ENCODE data around the gene AAK1. TPM values are rescaled to one million over a fixed set of nuclear protein-coding genes. Genes with fewer than 3 reads are reported as not detected.

AAK1 gene
- total RNA-seq, 1 donor from 2014 or later, result 20.8 TPM

DNA sequence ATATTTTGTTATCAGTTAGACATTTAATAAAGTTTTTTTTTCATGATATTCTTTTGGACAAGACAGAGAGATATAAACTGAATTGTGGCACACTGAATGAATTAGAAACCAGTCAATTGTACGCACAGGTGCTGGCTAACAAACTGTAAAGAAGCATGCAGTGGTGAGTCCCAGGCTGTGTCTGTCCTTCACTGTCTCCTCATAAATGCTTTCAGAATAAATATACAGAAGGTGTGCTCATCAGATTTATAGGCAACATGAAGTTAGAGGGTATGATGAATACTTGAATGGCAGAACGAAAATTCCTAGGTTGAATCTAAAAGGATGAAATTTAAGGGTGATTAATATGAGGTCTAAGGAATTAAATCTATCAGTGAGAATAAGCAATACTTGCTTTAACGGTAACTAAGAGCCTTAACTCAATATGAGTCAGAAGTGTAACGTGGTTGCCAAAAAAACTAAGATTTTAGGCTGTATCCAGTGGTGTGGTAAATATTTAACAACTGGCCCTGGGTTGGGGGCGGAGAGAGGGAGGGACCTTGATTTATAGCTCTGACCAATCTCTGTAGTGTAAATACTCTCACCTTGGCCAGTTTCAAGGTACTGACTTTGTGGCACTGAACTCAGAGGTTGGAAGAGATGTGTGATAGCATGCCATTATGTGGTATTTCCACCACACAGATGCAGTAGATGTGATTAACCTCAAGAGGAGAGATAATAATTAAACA lies 41.9 kb upstream of the AAK1 start:
- H3K4me3 Mint-ChIP-seq, result no peak overlapping the region
- H3K27ac Mint-ChIP-seq, result no peak overlapping the region
- H3K36me3 Mint-ChIP-seq, result no peaks in the 10 kb centered on the region
- no peaks in the 10 kb centered on the region for H3K9me3 Mint-ChIP-seq
- Histone ChIP-seq H4K20me1 (ENCODE audit: low read depth) (no peaks in the 10 kb centered on the region), H3F3A (ENCODE audit: low read depth) (no peaks in the 10 kb centered on the region), H3K9me3 (ENCODE audit: low read depth) (no peaks in the 10 kb centered on the region), H3K4me2 (no peak overlapping the region), H3K36me3 (no peaks in the 10 kb centered on the region), H3K79me2 (ENCODE audit: low read depth) (no peaks in the 10 kb centered on the region), H3K9ac (no peak overlapping the region), H3K4me1 (no peaks in the 10 kb centered on the region), H3K27me3 (no peaks in the 10 kb centered on the region), H3K27ac (no peak overlapping the region), H2AFZ (replicated peaks) (no peak overlapping the region), H3K4me3 (no peak overlapping the region)
- DNase-seq (ENCODE audit: low spot score), result no peak
- peaks cover 4% of the 10 kb centered on the region for H3K27me3 Mint-ChIP-seq (ENCODE audit: insufficient read depth, low read depth)
- peaks cover 3% of the 10 kb centered on the region for H3K4me1 Mint-ChIP-seq
- TF ChIP-seq, protein P1, sequence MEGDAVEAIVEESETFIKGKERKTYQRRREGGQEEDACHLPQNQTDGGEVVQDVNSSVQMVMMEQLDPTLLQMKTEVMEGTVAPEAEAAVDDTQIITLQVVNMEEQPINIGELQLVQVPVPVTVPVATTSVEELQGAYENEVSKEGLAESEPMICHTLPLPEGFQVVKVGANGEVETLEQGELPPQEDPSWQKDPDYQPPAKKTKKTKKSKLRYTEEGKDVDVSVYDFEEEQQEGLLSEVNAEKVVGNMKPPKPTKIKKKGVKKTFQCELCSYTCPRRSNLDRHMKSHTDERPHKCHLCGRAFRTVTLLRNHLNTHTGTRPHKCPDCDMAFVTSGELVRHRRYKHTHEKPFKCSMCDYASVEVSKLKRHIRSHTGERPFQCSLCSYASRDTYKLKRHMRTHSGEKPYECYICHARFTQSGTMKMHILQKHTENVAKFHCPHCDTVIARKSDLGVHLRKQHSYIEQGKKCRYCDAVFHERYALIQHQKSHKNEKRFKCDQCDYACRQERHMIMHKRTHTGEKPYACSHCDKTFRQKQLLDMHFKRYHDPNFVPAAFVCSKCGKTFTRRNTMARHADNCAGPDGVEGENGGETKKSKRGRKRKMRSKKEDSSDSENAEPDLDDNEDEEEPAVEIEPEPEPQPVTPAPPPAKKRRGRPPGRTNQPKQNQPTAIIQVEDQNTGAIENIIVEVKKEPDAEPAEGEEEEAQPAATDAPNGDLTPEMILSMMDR (IDR thresholded peaks at IDR 0.05), result no peak
- TF ChIP-seq EZH2 (IDR thresholded peaks at IDR 0.05) (no peak), EZH2phosphoT487 (IDR thresholded peaks at IDR 0.05) (no peak)

DNA sequence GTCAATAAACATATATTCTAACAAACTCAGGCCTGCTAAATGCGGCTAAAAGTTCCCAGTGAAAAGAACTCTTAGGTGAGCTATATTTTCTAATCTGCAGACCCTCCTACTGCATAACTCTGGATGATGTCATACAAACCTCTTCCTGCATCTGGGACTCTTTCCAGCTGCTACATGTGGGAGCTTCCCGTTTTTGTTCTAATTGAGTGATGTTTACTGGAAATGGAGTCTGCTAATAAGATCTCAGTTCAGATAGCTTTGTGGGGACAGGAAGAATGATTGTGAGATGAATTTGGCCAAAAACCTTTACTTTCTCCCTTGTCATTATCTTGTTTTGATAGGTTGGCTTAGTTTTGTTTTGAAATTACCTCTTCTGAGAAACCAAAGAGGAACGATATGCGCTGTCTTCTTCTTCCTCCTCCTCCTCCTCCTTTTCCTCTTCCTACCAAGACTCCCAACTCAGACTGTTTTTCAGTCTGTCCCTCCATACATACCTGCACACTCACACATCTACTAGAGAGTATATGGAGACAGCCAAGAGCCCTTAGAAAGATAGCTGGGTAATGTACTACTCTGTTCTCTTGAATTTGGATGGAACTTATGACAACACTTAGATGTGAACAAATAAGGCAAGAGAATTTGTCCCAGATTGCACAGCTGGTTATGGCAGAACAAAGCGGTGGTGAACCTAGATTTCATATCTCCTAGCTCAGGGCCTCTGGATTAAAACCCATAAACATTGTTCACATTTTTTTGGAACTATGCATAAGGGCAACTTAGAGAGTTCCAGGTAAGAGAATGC lies 39.8 kb upstream of the AAK1 start:
- Histone ChIP-seq H3F3A (ENCODE audit: low read depth) (no peaks in the 10 kb centered on the region), H3K79me2 (ENCODE audit: low read depth) (no peaks in the 10 kb centered on the region), H2AFZ (replicated peaks) (no peak overlapping the region), H3K9ac (no peak overlapping the region), H3K4me3 (no peak overlapping the region), H3K27me3 (no peaks in the 10 kb centered on the region), H3K4me1 (no peaks in the 10 kb centered on the region), H3K27ac (no peak overlapping the region), H3K36me3 (no peaks in the 10 kb centered on the region), H3K4me2 (no peak overlapping the region), H3K9me3 (ENCODE audit: low read depth) (no peaks in the 10 kb centered on the region), H4K20me1 (ENCODE audit: low read depth) (no peaks in the 10 kb centered on the region)
- no peak overlapping the region for H3K27ac Mint-ChIP-seq
- H3K4me3 Mint-ChIP-seq, result no peak overlapping the region
- no peaks in the 10 kb centered on the region for H3K36me3 Mint-ChIP-seq
- DNase-seq (ENCODE audit: low spot score), result no peak
- TF ChIP-seq, protein P1 (IDR thresholded peaks at IDR 0.05), result no peak
- no peak for TF ChIP-seq EZH2phosphoT487 (IDR thresholded peaks at IDR 0.05)
- TF ChIP-seq EZH2 (IDR thresholded peaks at IDR 0.05), result no peak
- peaks cover 4% of the 10 kb centered on the region for H3K27me3 Mint-ChIP-seq (ENCODE audit: insufficient read depth, low read depth)
- no peaks in the 10 kb centered on the region for H3K9me3 Mint-ChIP-seq
- peaks cover 3% of the 10 kb centered on the region for H3K4me1 Mint-ChIP-seq

DNA sequence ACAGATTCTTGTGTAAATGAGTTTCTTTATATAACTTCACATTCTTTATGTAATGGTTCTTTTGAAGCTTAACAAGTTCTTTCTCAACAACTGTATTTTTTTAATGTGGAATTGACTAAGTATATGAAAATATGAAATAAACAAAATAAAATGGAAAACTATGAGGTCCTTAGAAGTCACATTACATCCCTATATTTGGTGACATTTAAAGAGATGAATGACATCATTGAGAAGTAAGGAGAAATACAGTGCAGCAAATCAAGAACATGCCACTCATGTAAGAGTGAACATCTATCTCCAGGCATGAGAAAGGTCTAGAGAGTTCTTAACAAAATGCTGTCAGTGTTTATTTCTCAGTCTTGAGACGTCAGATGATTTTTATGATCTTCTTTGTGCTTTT lies 39.0 kb upstream of the AAK1 start:
- TF ChIP-seq EZH2phosphoT487 (IDR thresholded peaks at IDR 0.05) (no peak), EZH2 (IDR thresholded peaks at IDR 0.05) (no peak)
- TF ChIP-seq, protein P1 (IDR thresholded peaks at IDR 0.05), result no peak
- DNase-seq (ENCODE audit: low spot score), result no peak
- H3K9me3 ChIP-seq (ENCODE audit: low read depth), result no peaks in the 10 kb centered on the region

More for the DNA sequence above, 39.0 kb upstream of the AAK1 start:
- Histone ChIP-seq H3K36me3 (no peaks in the 10 kb centered on the region), H3F3A (ENCODE audit: low read depth) (no peaks in the 10 kb centered on the region), H3K4me3 (no peak overlapping the region), H2AFZ (replicated peaks) (no peak overlapping the region), H3K27me3 (no peaks in the 10 kb centered on the region), H3K79me2 (ENCODE audit: low read depth) (no peaks in the 10 kb centered on the region), H3K9ac (no peak overlapping the region), H3K27ac (no peak overlapping the region), H3K4me2 (no peak overlapping the region), H4K20me1 (ENCODE audit: low read depth) (no peaks in the 10 kb centered on the region), H3K4me1 (no peaks in the 10 kb centered on the region)
- H3K4me3 Mint-ChIP-seq, result no peak overlapping the region
- peaks cover 4% of the 10 kb centered on the region for H3K27me3 Mint-ChIP-seq (ENCODE audit: insufficient read depth, low read depth)
- H3K27ac Mint-ChIP-seq, result no peak overlapping the region
- peaks cover 3% of the 10 kb centered on the region for H3K4me1 Mint-ChIP-seq
- H3K36me3 Mint-ChIP-seq, result no peaks in the 10 kb centered on the region
- no peaks in the 10 kb centered on the region for H3K9me3 Mint-ChIP-seq

All from neural progenitor cell (in vitro differentiated cells).